ENCODE results near the gene TFF2.

TFF2 gene

GRCh38 chr21:42350927-42351426, at the start of gene TFF2:
TFF2 (minus strand) TSS chr21:42350994; CDS start chr21:42350957, 37 bp downstream.
- no peak for DNase-seq (ENCODE audit: low spot score)

DNA sequence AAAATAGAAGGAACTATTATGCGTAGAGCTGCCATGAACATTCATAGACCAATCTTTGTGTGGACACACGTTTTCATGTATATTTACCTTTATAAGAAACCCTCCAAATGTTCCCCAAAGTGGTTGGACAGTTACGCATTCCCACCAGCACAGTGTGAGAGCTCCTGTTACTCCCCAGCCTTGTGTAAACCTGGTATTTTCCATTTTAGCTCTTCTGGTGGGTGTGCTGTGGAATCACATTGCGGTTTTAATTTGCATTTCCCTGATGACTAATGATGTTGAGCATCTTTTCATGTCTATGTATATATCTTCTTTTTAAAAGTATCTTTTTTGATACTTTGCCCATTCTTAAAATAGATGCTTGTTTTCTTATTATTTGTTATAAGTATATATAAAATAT, 49.7 kb upstream of the TFF2 start:
- DNase-seq (ENCODE audit: low spot score): no peak

- no peak for DNase-seq (ENCODE audit: low spot score)
Measured at GRCh38 chr21:42398436-42399028, 47.7 kb upstream of the TFF2 start.

GRCh38 chr21:42397746-42398394, 47.1 kb upstream of the TFF2 start:
- DNase-seq (ENCODE audit: low spot score): no peak

GRCh38 chr21:42396799-42397745, 46.3 kb upstream of the TFF2 start:
- DNase-seq (ENCODE audit: low spot score): no peak

GRCh38 chr21:42395905-42396651, 45.3 kb upstream of the TFF2 start, which contains the start of gene TMPRSS3:
TMPRSS3 (minus strand) TSS chr21:42396052; CDS start chr21:42395417, 635 bp downstream.
- DNase-seq (ENCODE audit: low spot score): no peak

- DNase-seq (ENCODE audit: low spot score): no peak
Measured at GRCh38 chr21:42395302-42395701, 44.5 kb upstream of the TFF2 start.

- no peak for DNase-seq (ENCODE audit: low spot score)
Measured at GRCh38 chr21:42393443-42393950, 42.7 kb upstream of the TFF2 start.

DNA sequence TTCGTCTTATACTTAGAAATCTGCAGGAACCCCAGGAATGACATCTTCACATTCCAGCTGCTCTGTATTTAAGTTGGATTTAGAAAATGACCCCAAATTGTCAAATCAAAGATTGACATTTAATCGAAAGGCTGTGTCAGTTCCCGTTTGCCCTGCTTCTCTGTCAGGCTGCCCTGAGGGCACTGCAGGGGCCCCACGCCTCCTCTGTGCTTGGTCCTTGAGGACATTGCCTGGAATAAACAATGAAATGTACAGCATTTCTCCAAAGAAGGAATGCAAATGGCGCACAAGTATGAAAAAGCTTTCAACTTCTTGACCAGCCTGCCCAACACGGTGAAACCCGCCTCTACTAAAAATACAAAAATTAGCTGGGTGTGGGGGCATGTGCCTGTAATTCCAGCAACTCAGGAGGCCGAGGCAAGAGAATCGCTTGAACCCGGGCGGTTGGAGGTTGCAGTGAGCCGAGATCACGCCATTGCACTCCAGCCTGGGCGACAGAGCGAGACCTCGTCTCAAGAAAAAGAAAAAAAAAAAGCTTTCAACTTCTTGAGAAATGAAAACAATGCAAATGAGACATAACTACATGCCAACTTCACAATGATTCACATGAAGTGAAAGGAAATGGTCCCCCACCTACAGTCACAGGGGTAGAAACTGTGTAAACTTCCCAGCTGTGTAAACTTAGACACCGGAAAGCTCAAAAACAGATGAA, 42.1 kb upstream of the TFF2 start:
- no peak for DNase-seq (ENCODE audit: low spot score)

GRCh38 chr21:42391297-42391696, 40.5 kb upstream of the TFF2 start:
- DNase-seq (ENCODE audit: low spot score): no peak

DNA sequence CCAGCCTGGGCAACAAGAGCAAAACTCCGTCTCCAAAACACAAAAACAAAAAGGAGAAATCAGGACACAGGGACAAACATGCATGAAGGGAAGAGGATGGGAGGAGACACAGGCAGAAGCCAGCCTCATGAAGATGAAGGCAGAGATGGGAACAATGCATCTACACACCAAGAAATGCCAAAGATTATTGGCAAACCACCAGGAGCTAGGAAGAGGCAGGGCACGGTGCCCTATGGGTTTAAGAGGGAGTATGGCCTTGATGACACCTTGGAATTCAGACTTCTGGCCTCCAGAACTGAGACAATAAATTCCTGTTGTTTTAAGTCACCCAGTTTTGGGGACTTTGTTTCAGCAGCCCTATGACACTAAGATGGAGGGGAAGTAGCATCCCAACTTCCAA, 39.9 kb upstream of the TFF2 start:
- no peak for DNase-seq (ENCODE audit: low spot score)

GRCh38 chr21:42390193-42390592, 39.4 kb upstream of the TFF2 start:
- DNase-seq (ENCODE audit: low spot score): no peak

GRCh38 chr21:42389449-42389835, 38.6 kb upstream of the TFF2 start:
- DNase-seq (ENCODE audit: low spot score): no peak

- DNase-seq (ENCODE audit: low spot score): no peak
Measured at GRCh38 chr21:42388740-42389448, 38.1 kb upstream of the TFF2 start.

- DNase-seq (ENCODE audit: low spot score): no peak
Measured at GRCh38 chr21:42387843-42388340, 37.1 kb upstream of the TFF2 start.

DNA sequence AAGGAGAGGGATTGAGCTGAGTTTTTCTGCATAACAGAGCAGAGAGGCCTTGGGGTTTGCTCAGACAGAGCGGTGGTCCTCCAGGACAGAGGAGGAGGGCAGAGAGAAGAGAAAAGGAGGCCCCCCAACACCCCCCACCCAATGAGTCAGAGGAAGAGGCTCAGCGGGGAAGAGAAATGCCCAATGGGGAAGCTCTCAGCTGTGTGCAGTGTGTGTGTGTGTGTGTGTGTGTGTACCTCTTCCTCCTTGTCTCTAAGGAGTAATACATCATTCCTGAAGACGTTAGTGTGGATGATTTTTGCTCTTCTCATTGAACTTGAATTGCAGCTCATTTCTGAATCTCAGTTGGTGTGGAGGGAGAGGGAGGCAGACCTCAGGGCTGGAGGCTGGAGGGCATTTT, 36.4 kb upstream of the TFF2 start:
- DNase-seq (ENCODE audit: low spot score): no peak

- DNase-seq (ENCODE audit: low spot score): no peak
Measured at GRCh38 chr21:42386034-42386591, 35.3 kb upstream of the TFF2 start.

GRCh38 chr21:42385619-42386018, 34.8 kb upstream of the TFF2 start:
- DNase-seq (ENCODE audit: low spot score): no peak

- DNase-seq (ENCODE audit: low spot score): no peak
Measured at GRCh38 chr21:42384989-42385388, 34.2 kb upstream of the TFF2 start.

All from ecto neural progenitor cell (in vitro differentiated cells).